ENCODE data around the gene ADARB1.
A peak's percentile ranks its signal among the peaks of the same experiment; 100 is the strongest.

Gene ADARB1

GRCh38 chr21:45150638-45151131 lies 76.3 kb downstream of the ADARB1 start:
- H3K4me3 ChIP-seq (ENCODE audit: low read depth, low read length, poor library complexity, severe bottlenecking) = no peak overlapping the region
- no peak for TF ChIP-seq EZH2 (IDR thresholded peaks at IDR 0.05; ENCODE audit: borderline replicate concordance, low read length)
- TF ChIP-seq, protein P1, sequence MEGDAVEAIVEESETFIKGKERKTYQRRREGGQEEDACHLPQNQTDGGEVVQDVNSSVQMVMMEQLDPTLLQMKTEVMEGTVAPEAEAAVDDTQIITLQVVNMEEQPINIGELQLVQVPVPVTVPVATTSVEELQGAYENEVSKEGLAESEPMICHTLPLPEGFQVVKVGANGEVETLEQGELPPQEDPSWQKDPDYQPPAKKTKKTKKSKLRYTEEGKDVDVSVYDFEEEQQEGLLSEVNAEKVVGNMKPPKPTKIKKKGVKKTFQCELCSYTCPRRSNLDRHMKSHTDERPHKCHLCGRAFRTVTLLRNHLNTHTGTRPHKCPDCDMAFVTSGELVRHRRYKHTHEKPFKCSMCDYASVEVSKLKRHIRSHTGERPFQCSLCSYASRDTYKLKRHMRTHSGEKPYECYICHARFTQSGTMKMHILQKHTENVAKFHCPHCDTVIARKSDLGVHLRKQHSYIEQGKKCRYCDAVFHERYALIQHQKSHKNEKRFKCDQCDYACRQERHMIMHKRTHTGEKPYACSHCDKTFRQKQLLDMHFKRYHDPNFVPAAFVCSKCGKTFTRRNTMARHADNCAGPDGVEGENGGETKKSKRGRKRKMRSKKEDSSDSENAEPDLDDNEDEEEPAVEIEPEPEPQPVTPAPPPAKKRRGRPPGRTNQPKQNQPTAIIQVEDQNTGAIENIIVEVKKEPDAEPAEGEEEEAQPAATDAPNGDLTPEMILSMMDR (IDR thresholded peaks at IDR 0.05; ENCODE audit: low read length) = no peak
- H4K20me1 ChIP-seq (ENCODE audit: insufficient read depth, low read length) = no peaks in the 10 kb centered on the region
- no peak overlapping the region for H2AFZ ChIP-seq (ENCODE audit: low read length)
- H3K9me2 ChIP-seq (ENCODE audit: low read depth, low read length) = no peaks in the 10 kb centered on the region
- H3K27ac ChIP-seq (ENCODE audit: low read depth, low read length, poor library complexity, severe bottlenecking) = no peak overlapping the region
- H3K9ac ChIP-seq (ENCODE audit: low read length) = no peak overlapping the region
- H3K4me1 ChIP-seq (ENCODE audit: insufficient read depth, low read length, severe bottlenecking) = peaks cover 5% of the 10 kb centered on the region
- H3K9me3 ChIP-seq (ENCODE audit: low read length) = no peaks in the 10 kb centered on the region
- H3K36me3 ChIP-seq (ENCODE audit: insufficient read depth, low read length) = no peaks in the 10 kb centered on the region
- H3F3A ChIP-seq (ENCODE audit: insufficient read depth, low read length) = no peaks in the 10 kb centered on the region
- no peaks in the 10 kb centered on the region for H3K79me2 ChIP-seq (ENCODE audit: insufficient read depth, low read length)
- H3K4me2 ChIP-seq (ENCODE audit: low read length) = no peak overlapping the region
- no peaks in the 10 kb centered on the region; the same call in 1 of the 2 replicates for H3K27me3 ChIP-seq (ENCODE audit: insufficient read depth, low read length)

DNA sequence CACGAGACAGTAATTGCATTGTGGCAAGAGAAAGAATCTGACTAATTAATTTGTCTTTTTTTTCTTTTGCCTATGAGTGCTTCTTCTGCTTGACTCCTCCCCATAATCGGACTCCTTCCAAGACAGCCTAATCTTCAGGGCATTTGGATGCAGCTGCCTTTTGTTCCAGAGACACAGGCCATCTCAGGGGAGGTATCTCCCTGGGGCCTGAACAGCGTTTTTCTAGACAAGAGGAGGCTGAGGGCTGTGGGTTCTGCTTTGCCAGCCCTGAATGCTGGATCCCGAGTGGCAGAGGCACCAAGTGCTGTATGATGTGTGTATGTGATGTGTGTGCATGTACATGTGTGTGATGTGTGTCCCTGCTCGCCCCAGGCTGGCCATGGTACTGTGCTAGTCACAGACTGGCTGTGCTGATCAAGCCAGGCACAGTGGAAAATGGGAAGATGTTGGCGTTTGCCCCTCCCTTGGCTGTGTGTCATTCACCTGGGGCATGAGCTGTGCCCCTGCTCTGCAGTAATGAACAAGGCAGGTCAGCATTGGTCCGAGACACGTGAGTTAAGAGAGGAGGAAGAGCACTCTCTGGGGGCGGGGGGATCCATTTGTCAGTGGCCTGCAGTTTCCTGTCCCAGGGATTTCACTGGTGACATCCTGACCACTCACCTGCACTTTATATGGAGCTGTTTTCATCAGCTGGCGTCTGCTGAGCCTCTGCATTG lies 77.2 kb downstream of the ADARB1 start:
- no peaks in the 10 kb centered on the region; the same call in 1 of the 2 replicates for H3K27me3 ChIP-seq (ENCODE audit: insufficient read depth, low read length)
- H3K9me3 ChIP-seq (ENCODE audit: low read length) = no peaks in the 10 kb centered on the region
- H3K36me3 ChIP-seq (ENCODE audit: insufficient read depth, low read length) = no peaks in the 10 kb centered on the region
- H3K4me2 ChIP-seq (ENCODE audit: low read length) = no peak overlapping the region
- H3K4me1 ChIP-seq (ENCODE audit: insufficient read depth, low read length, severe bottlenecking) = peaks cover 5% of the 10 kb centered on the region
- H3K79me2 ChIP-seq (ENCODE audit: insufficient read depth, low read length) = no peaks in the 10 kb centered on the region
- H3K9me2 ChIP-seq (ENCODE audit: low read depth, low read length) = no peaks in the 10 kb centered on the region
- no peak overlapping the region for H3K27ac ChIP-seq (ENCODE audit: low read depth, low read length, poor library complexity, severe bottlenecking)
- TF ChIP-seq, protein P1 (IDR thresholded peaks at IDR 0.05; ENCODE audit: low read length) = no peak
- no peak for TF ChIP-seq EZH2 (IDR thresholded peaks at IDR 0.05; ENCODE audit: borderline replicate concordance, low read length)
- no peak overlapping the region for H2AFZ ChIP-seq (ENCODE audit: low read length)
- no peaks in the 10 kb centered on the region for H3F3A ChIP-seq (ENCODE audit: insufficient read depth, low read length)
- H3K9ac ChIP-seq (ENCODE audit: low read length) = no peak overlapping the region
- no peaks in the 10 kb centered on the region for H4K20me1 ChIP-seq (ENCODE audit: insufficient read depth, low read length)
- no peak overlapping the region for H3K4me3 ChIP-seq (ENCODE audit: low read depth, low read length, poor library complexity, severe bottlenecking)

GRCh38 chr21:45152265-45152746 lies 77.9 kb downstream of the ADARB1 start:
- Histone ChIP-seq H3K4me1 (ENCODE audit: insufficient read depth, low read length, severe bottlenecking) (peaks cover 5% of the 10 kb centered on the region), H3K36me3 (ENCODE audit: insufficient read depth, low read length) (no peaks in the 10 kb centered on the region), H3K79me2 (ENCODE audit: insufficient read depth, low read length) (no peaks in the 10 kb centered on the region), H3K4me3 (ENCODE audit: low read depth, low read length, poor library complexity, severe bottlenecking) (no peak overlapping the region), H3K9ac (ENCODE audit: low read length) (no peak overlapping the region), H3K4me2 (ENCODE audit: low read length) (no peak overlapping the region), H3K27me3 (ENCODE audit: insufficient read depth, low read length) (no peaks in the 10 kb centered on the region; the same call in 1 of the 2 replicates), H3F3A (ENCODE audit: insufficient read depth, low read length) (no peaks in the 10 kb centered on the region), H3K9me3 (ENCODE audit: low read length) (no peaks in the 10 kb centered on the region), H4K20me1 (ENCODE audit: insufficient read depth, low read length) (no peaks in the 10 kb centered on the region), H3K9me2 (ENCODE audit: low read depth, low read length) (no peaks in the 10 kb centered on the region), H2AFZ (ENCODE audit: low read length) (no peak overlapping the region), H3K27ac (ENCODE audit: low read depth, low read length, poor library complexity, severe bottlenecking) (no peak overlapping the region)
- TF ChIP-seq, protein P1 (IDR thresholded peaks at IDR 0.05; ENCODE audit: low read length) = peak; percentile 80
- TF ChIP-seq EZH2 (IDR thresholded peaks at IDR 0.05; ENCODE audit: borderline replicate concordance, low read length) = no peak

All from OCI-LY1 (cell line).